ENCODE data around the gene SSBP4. TPM values are rescaled to one million over a fixed set of nuclear protein-coding genes. Genes with fewer than 3 reads are reported as not detected.

Gene SSBP4
- total and polyA plus RNA-seq, 2 donors (not counting 1 experiment from before 2014, with no cell fraction given), result 37.0 to 64.2 TPM

- H3K4me1 Mint-ChIP-seq, result peaks cover 20% of the 10 kb centered on the region
- TF ChIP-seq EZH2 (IDR thresholded peaks at IDR 0.05; ENCODE audit: borderline replicate concordance, insufficient read depth, low read depth, low read length, poor library complexity, severe bottlenecking), result no peak
- TF ChIP-seq, protein P1, sequence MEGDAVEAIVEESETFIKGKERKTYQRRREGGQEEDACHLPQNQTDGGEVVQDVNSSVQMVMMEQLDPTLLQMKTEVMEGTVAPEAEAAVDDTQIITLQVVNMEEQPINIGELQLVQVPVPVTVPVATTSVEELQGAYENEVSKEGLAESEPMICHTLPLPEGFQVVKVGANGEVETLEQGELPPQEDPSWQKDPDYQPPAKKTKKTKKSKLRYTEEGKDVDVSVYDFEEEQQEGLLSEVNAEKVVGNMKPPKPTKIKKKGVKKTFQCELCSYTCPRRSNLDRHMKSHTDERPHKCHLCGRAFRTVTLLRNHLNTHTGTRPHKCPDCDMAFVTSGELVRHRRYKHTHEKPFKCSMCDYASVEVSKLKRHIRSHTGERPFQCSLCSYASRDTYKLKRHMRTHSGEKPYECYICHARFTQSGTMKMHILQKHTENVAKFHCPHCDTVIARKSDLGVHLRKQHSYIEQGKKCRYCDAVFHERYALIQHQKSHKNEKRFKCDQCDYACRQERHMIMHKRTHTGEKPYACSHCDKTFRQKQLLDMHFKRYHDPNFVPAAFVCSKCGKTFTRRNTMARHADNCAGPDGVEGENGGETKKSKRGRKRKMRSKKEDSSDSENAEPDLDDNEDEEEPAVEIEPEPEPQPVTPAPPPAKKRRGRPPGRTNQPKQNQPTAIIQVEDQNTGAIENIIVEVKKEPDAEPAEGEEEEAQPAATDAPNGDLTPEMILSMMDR (IDR thresholded peaks at IDR 0.05), result no peak
- H4K20me1 ChIP-seq (ENCODE audit: control insufficient read depth, insufficient read depth, low read length, poor library complexity, severe bottlenecking), result peaks cover 8% of the 10 kb centered on the region
- peaks cover 14% of the 10 kb centered on the region for H3K27me3 Mint-ChIP-seq
- no peak overlapping the region for H3K4me2 ChIP-seq (replicated peaks; ENCODE audit: low read depth, low read length, poor library complexity, severe bottlenecking)
- H3K4me3 Mint-ChIP-seq, result no peak overlapping the region
- intact Hi-C loops (cut with micrococcal nuclease), result loop anchor here (5.0 kb wide), 1 partner anchor 36 kb away; no protein-coding TSS in a partner anchor
- WGBS (ENCODE audit: insufficient coverage), result 95% methylated on average over 10 of the region's 14 CpGs
- ChIA-PET POLR2A (interaction anchor here (1.9 kb wide), 1 partner anchor 15 kb away, joined by 9 read pairs; no protein-coding TSS in a partner anchor), CTCF (interaction anchor here (0.6 to 10.6 kb wide), 5 partner anchors 15 to 649 kb away, joined by 3 to 196 read pairs (median 34); partner anchors contain the start of gene LRRC25)
- peaks cover 0 to 52% (median 24%) of the 10 kb centered on the region in 4 experiments for H3K27me3 ChIP-seq (replicated peaks in 1 of 4; ENCODE audit: control extremely low read depth in 1 of 4, control insufficient read depth in 3 of 4, insufficient read depth in 4 of 4, low read length in 3 of 4)
- H3K4me3 ChIP-seq (ENCODE audit: control extremely low read depth in 1 of 5, extremely low read depth in 1 of 5, insufficient read depth in 1 of 5, low read depth in 2 of 5, low read length in 4 of 5), result no peak overlapping the region
- no peaks in the 10 kb centered on the region for H3K9me3 Mint-ChIP-seq (ENCODE audit: insufficient read depth)
- no peak overlapping the region for H2AFZ ChIP-seq (ENCODE audit: insufficient read depth, low read depth, low read length, poor library complexity, severe bottlenecking)
- H3K9ac ChIP-seq (ENCODE audit: low read length), result no peak overlapping the region
- H3K27ac Mint-ChIP-seq, result no peak overlapping the region
- no peak overlapping the region for H3K27ac ChIP-seq (ENCODE audit: low read length in 2 of 2)
- no peak for DNase-seq
- H3K4me1 ChIP-seq (ENCODE audit: control insufficient read depth in 2 of 2, insufficient read depth in 2 of 2, low read length in 2 of 2), result peaks cover 21% of the 10 kb centered on the region in 2 donors
- H3K9me3 ChIP-seq (ENCODE audit: control extremely low read depth in 1 of 3, control insufficient read depth in 2 of 3, insufficient read depth in 1 of 3, low read length in 2 of 3), result peaks cover 0 to 8% (median 5%) of the 10 kb centered on the region in 3 donors
- H3K36me3 ChIP-seq (replicated peaks in 1 of 2; ENCODE audit: control extremely low read depth in 1 of 2, control insufficient read depth in 1 of 2, extremely low read depth in 1 of 2, insufficient read depth in 2 of 2, low read length in 1 of 2), result peaks cover 0 to 3% of the 10 kb centered on the region in 2 experiments
- no peak for ATAC-seq (ENCODE audit: low read depth)
- H3K79me2 ChIP-seq (ENCODE audit: control insufficient read depth, insufficient read depth, low read length), result no peaks in the 10 kb centered on the region
Observed at GRCh38 chr19:18386543-18387271, 32.5 kb upstream of the SSBP4 start.
